SK-N-SH treated with all-trans-retinoic acid at 6 μM for 48 hours (cell line): ENCODE measurements around the gene DYNC1LI2.

Experiments
- ATAC-seq: fragments of 200-7000 bp; cut with Tn5 transposase; 3 replicates; pipeline ENCODE4 v1.9.1; 2020; ENCODE audit warnings: mild to moderate bottlenecking, moderate library complexity
- ARNTL ChIP-seq: fragments of 450-650 bp; formaldehyde crosslinking; IDR thresholded peaks from 2 replicates; pipeline ENCODE4 v1.5.0; 2020; ENCODE audit warnings: low read depth, mild to moderate bottlenecking, moderate library complexity, borderline replicate concordance
- BACH2 ChIP-seq: fragments of 250-450 bp; sonication (Bioruptor Pico); IDR thresholded peaks from 2 replicates; pipeline ENCODE4 v1.9.0; 2021; ENCODE audit warnings: mild to moderate bottlenecking, borderline replicate concordance
- CSRNP3 ChIP-seq: fragments of 250-450 bp; sonication (Bioruptor Pico); IDR thresholded peaks from 2 replicates; pipeline ENCODE4 v1.5.1; 2021; ENCODE audit warnings: mild to moderate bottlenecking, moderate library complexity
- ESRRG ChIP-seq: fragments of 250-450 bp; sonication (Bioruptor Pico); IDR thresholded peaks from 2 replicates; pipeline ENCODE4 v1.6.1; 2021; ENCODE audit warnings: mild to moderate bottlenecking
- GLIS3 ChIP-seq: fragments of 250-450 bp; sonication (Bioruptor Pico); IDR thresholded peaks from 2 replicates; pipeline ENCODE4 v1.5.0; 2020; ENCODE audit warnings: mild to moderate bottlenecking, moderate library complexity
- ISL1 ChIP-seq: fragments of 250-450 bp; sonication (Bioruptor Pico); IDR thresholded peaks from 2 replicates; pipeline ENCODE4 v2.1.2; 2022; ENCODE audit warnings: mild to moderate bottlenecking, moderate library complexity
- POU6F1 ChIP-seq: fragments of 250-450 bp; sonication (Bioruptor Pico); IDR thresholded peaks from 2 replicates; pipeline ENCODE4 v1.8.0; 2021; ENCODE audit warnings: low read depth, mild to moderate bottlenecking, moderate library complexity, borderline replicate concordance
- PPARA ChIP-seq: fragments of 250-450 bp; sonication (Bioruptor Pico); IDR thresholded peaks from 2 replicates; pipeline ENCODE4 v1.5.0; 2020; ENCODE audit warnings: mild to moderate bottlenecking, borderline replicate concordance
- RARB ChIP-seq: fragments of 250-450 bp; sonication (Bioruptor Pico); IDR thresholded peaks from 2 replicates; pipeline ENCODE4 v1.8.0; 2021; ENCODE audit warnings: mild to moderate bottlenecking, moderate library complexity
- SNAI2 ChIP-seq: fragments of 250-450 bp; sonication (Bioruptor Pico); IDR thresholded peaks from 2 replicates; pipeline ENCODE4 v1.5.0; 2020; ENCODE audit warnings: mild to moderate bottlenecking, moderate library complexity
- TCF4 ChIP-seq: fragments of 250-450 bp; sonication (Bioruptor Pico); IDR thresholded peaks from 2 replicates; pipeline ENCODE4 v1.8.0; 2021; ENCODE audit warnings: mild to moderate bottlenecking, moderate library complexity, borderline replicate concordance
- TOX ChIP-seq: fragments of 250-450 bp; sonication (Bioruptor Pico); IDR thresholded peaks from 2 replicates; pipeline ENCODE4 v1.8.0; 2021; ENCODE audit warnings: mild to moderate bottlenecking, moderate library complexity, borderline replicate concordance
- ZC3H10 ChIP-seq: fragments of 250-450 bp; sonication (Bioruptor Pico); IDR thresholded peaks from 2 replicates; pipeline ENCODE4 v1.5.1; 2021; ENCODE audit warnings: mild to moderate bottlenecking, moderate library complexity
- ZFP3 ChIP-seq: fragments of 250-450 bp; sonication (Bioruptor Pico); IDR thresholded peaks from 2 replicates; pipeline ENCODE4 v1.5.0; 2020; ENCODE audit warnings: mild to moderate bottlenecking, moderate library complexity
- ZFP30 ChIP-seq: fragments of 450-650 bp; formaldehyde crosslinking; IDR thresholded peaks from 2 replicates; pipeline ENCODE4 v1.5.0; 2022; ENCODE audit warnings: mild to moderate bottlenecking, moderate library complexity
- ZNF565 ChIP-seq: fragments of 450-650 bp; formaldehyde crosslinking; conservative IDR thresholded peaks from 2 replicates; pipeline ENCODE4 v1.5.0; 2020; ENCODE audit warnings: low read depth, mild to moderate bottlenecking, moderate library complexity
- ZNF70 ChIP-seq: fragments of 450-650 bp; formaldehyde crosslinking; IDR thresholded peaks from 2 replicates; pipeline ENCODE4 v1.5.0; 2020; ENCODE audit warnings: mild to moderate bottlenecking, moderate library complexity
- ZNF8 ChIP-seq: fragments of 450-650 bp; formaldehyde crosslinking; IDR thresholded peaks from 2 replicates; pipeline ENCODE4 v1.5.0; 2020; ENCODE audit warnings: mild to moderate bottlenecking, moderate library complexity
- TF ChIP-seq, protein P1 (sequence below): fragments of 250-450 bp; sonication (Bioruptor Pico); IDR thresholded peaks from 2 replicates; pipeline ENCODE4 v1.8.0; 2020; ENCODE audit warnings: mild to moderate bottlenecking, moderate library complexity, borderline replicate concordance
- TF ChIP-seq, protein P2 (sequence below): fragments of 250-450 bp; sonication (Bioruptor Pico); IDR thresholded peaks from 2 replicates; pipeline ENCODE4 v1.5.1; 2020; ENCODE audit warnings: low read depth, mild to moderate bottlenecking, moderate library complexity
- TF ChIP-seq, protein P3 (sequence below): fragments of 250-450 bp; sonication (Bioruptor Pico); IDR thresholded peaks from 2 replicates; pipeline ENCODE4 v1.5.0; 2020; ENCODE audit warnings: mild to moderate bottlenecking, moderate library complexity

The DYNC1LI2 gene

DNA sequence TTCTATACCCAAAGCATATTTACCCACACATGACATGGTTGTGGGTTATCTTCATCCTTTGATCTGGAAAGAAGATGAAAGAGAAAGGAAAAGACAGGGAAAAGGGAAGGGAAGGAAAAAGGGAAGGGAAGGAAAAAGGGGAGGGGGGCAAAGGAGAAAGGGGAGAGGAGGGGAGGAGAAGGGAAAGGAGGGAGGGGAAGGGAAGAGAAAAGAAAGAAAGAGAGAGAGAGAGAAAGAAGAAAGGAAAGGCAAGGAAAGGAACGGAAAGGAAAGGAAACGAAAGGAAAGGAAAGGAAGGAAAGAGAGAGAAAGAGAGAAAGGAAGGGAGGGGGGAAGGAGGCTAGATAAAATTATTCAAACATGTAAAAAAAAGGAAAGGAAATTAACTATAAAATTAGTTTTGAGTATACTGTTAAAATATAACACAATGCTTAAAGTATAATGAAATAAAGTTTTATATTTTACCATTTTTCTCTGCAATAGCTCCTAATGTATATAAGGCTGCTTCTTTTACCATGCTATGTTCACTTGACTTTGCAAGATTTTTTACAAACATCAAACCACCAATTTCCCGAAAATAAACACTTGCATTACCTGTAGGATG, 38.8 kb upstream of the DYNC1LI2 start:
- ATAC-seq: no peak

DNA sequence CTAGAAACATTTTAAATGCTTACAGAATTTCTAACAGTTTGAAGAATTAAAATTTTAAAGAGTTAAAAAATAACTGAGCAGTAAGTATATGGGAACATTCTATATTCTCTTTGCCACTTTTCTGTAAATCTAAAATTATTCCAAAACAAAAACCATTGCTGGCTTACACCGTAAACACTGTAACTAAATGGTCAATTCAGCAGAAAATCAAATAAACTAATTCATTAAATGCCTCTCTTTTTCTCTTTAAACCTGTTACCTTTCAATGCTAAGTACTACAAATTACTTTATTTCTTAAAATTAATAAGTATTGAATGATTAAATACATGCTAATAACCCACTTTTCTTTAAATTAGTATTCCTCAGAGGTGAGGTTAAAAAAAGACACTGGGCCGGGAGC, 36.0 kb upstream of the DYNC1LI2 start:
- TF ChIP-seq ARNTL (CRISPR knock-in tag): no peak
- no peak for TF ChIP-seq GLIS3
- no peak for TF ChIP-seq SNAI2 (CRISPR knock-in tag)
- TF ChIP-seq ZFP3 (CRISPR knock-in tag): no peak
- TF ChIP-seq ZNF8 (CRISPR knock-in tag): no peak
- TF ChIP-seq, protein P1, sequence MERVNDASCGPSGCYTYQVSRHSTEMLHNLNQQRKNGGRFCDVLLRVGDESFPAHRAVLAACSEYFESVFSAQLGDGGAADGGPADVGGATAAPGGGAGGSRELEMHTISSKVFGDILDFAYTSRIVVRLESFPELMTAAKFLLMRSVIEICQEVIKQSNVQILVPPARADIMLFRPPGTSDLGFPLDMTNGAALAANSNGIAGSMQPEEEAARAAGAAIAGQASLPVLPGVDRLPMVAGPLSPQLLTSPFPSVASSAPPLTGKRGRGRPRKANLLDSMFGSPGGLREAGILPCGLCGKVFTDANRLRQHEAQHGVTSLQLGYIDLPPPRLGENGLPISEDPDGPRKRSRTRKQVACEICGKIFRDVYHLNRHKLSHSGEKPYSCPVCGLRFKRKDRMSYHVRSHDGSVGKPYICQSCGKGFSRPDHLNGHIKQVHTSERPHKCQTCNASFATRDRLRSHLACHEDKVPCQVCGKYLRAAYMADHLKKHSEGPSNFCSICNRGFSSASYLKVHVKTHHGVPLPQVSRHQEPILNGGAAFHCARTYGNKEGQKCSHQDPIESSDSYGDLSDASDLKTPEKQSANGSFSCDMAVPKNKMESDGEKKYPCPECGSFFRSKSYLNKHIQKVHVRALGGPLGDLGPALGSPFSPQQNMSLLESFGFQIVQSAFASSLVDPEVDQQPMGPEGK (CRISPR knock-in tag): no peak
- no peak for TF ChIP-seq ZNF70 (CRISPR knock-in tag)
- no peak for TF ChIP-seq ESRRG
- no peak for TF ChIP-seq RARB (CRISPR knock-in tag)
- TF ChIP-seq ZC3H10 (CRISPR knock-in tag): no peak
- TF ChIP-seq, protein P2, sequence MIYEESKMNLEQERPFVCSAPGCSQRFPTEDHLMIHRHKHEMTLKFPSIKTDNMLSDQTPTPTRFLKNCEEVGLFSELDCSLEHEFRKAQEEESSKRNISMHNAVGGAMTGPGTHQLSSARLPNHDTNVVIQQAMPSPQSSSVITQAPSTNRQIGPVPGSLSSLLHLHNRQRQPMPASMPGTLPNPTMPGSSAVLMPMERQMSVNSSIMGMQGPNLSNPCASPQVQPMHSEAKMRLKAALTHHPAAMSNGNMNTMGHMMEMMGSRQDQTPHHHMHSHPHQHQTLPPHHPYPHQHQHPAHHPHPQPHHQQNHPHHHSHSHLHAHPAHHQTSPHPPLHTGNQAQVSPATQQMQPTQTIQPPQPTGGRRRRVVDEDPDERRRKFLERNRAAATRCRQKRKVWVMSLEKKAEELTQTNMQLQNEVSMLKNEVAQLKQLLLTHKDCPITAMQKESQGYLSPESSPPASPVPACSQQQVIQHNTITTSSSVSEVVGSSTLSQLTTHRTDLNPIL: no peak
- no peak for TF ChIP-seq PPARA (CRISPR knock-in tag)
- no peak for TF ChIP-seq ISL1
- ATAC-seq: no peak

More for the DNA sequence above, 38.8 kb upstream of the DYNC1LI2 start:
- TF ChIP-seq CSRNP3 (no peak), TOX (CRISPR knock-in tag) (no peak), ZC3H10 (CRISPR knock-in tag) (no peak), ARNTL (CRISPR knock-in tag) (no peak), BACH2 (CRISPR knock-in tag) (no peak), ZNF70 (CRISPR knock-in tag) (no peak), ZFP3 (CRISPR knock-in tag) (no peak), ZFP30 (no peak), POU6F1 (CRISPR knock-in tag) (no peak), PPARA (CRISPR knock-in tag) (no peak), TCF4 (CRISPR knock-in tag) (no peak), GLIS3 (no peak), SNAI2 (CRISPR knock-in tag) (no peak), ISL1 (no peak), RARB (CRISPR knock-in tag) (no peak), ZNF565 (no peak), ZNF8 (CRISPR knock-in tag) (no peak)
- TF ChIP-seq, protein P1 (CRISPR knock-in tag): no peak
- TF ChIP-seq, protein P3, sequence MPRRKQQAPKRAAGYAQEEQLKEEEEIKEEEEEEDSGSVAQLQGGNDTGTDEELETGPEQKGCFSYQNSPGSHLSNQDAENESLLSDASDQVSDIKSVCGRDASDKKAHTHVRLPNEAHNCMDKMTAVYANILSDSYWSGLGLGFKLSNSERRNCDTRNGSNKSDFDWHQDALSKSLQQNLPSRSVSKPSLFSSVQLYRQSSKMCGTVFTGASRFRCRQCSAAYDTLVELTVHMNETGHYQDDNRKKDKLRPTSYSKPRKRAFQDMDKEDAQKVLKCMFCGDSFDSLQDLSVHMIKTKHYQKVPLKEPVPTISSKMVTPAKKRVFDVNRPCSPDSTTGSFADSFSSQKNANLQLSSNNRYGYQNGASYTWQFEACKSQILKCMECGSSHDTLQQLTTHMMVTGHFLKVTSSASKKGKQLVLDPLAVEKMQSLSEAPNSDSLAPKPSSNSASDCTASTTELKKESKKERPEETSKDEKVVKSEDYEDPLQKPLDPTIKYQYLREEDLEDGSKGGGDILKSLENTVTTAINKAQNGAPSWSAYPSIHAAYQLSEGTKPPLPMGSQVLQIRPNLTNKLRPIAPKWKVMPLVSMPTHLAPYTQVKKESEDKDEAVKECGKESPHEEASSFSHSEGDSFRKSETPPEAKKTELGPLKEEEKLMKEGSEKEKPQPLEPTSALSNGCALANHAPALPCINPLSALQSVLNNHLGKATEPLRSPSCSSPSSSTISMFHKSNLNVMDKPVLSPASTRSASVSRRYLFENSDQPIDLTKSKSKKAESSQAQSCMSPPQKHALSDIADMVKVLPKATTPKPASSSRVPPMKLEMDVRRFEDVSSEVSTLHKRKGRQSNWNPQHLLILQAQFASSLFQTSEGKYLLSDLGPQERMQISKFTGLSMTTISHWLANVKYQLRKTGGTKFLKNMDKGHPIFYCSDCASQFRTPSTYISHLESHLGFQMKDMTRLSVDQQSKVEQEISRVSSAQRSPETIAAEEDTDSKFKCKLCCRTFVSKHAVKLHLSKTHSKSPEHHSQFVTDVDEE (CRISPR knock-in tag): no peak
- TF ChIP-seq, protein P2: no peak
